ENCODE measurements around the gene TECTB.

The TECTB gene

GRCh38 chr10:112347709-112348671, 64.8 kb downstream of the TECTB start:
- no peak for DNase-seq (ENCODE audit: low spot score)

GRCh38 chr10:112348759-112349158, 65.6 kb downstream of the TECTB start:
- no peak for DNase-seq (ENCODE audit: low spot score)

GRCh38 chr10:112349521-112350085, 66.4 kb downstream of the TECTB start:
- DNase-seq (ENCODE audit: low spot score), result no peak

- DNase-seq (ENCODE audit: low spot score), result no peak
Measured at GRCh38 chr10:112351146-112351545, 67.9 kb downstream of the TECTB start.

- DNase-seq (ENCODE audit: low spot score), result no peak
Measured at GRCh38 chr10:112352044-112352443, 68.8 kb downstream of the TECTB start.

- no peak for DNase-seq (ENCODE audit: low spot score)
Measured at GRCh38 chr10:112353046-112353445, 69.8 kb downstream of the TECTB start.
